ENCODE data around the gene SNTB2.

DNA sequence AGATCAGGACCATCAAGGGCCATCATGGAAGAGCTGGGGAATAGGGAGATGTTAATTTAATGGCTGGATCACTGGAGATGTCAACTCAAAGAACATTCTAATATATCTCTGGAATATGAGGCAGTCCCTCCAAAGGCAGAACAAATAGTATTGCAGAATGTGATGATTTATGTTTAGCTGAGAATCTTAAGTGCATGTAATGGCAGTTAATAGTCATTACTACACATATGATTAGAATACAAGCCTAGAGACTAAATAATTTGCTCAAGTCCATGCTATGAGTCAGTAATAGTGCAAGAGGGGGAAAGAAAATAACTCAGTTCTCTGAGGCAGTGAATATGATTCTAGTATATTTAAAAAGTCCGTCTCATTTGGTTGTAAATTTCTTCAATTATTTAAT lies 32.3 kb downstream of the SNTB2 start:
- TF ChIP-seq, protein P1, sequence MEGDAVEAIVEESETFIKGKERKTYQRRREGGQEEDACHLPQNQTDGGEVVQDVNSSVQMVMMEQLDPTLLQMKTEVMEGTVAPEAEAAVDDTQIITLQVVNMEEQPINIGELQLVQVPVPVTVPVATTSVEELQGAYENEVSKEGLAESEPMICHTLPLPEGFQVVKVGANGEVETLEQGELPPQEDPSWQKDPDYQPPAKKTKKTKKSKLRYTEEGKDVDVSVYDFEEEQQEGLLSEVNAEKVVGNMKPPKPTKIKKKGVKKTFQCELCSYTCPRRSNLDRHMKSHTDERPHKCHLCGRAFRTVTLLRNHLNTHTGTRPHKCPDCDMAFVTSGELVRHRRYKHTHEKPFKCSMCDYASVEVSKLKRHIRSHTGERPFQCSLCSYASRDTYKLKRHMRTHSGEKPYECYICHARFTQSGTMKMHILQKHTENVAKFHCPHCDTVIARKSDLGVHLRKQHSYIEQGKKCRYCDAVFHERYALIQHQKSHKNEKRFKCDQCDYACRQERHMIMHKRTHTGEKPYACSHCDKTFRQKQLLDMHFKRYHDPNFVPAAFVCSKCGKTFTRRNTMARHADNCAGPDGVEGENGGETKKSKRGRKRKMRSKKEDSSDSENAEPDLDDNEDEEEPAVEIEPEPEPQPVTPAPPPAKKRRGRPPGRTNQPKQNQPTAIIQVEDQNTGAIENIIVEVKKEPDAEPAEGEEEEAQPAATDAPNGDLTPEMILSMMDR (IDR thresholded peaks at IDR 0.05), result no peak
- TF ChIP-seq POLR2A (IDR thresholded peaks at IDR 0.05), result no peak

All from prostate gland (tissue), 2 donors.